HT-29 (cell line): Measurements from ENCODE around the gene LNPK. TPM values are rescaled to one million over a fixed set of nuclear protein-coding genes. Genes with fewer than 3 reads are reported as not detected.
"Not testable (repeated sequence)": the region's sequence is repeated elsewhere in the genome, so short reads cannot be mapped to it uniquely, and the experiment has no call there.

ENCODE experiments used
- DNase-seq: peaks from one replicate; pipeline ENCODE4 v3.0.0-alpha.2; 2015; ENCODE audit warnings: low spot score
- total RNA-seq: library from RNA; depleted of rRNA; stranded (reverse); fragments of >200 nt; shearing (Covaris generic); gene quantifications from 2 replicates; pipeline ENCODE4 v1.2.3, GENCODE V29; 2014

LNPK gene
- total RNA-seq, 1 experiment from 2014 or later, result 14.6 TPM

GRCh38 chr2:175973373-175973772 is 28.7 kb downstream of the LNPK start:
- DNase-seq, result no peak

GRCh38 chr2:175966839-175967238 is 35.2 kb downstream of the LNPK start:
- no peak for DNase-seq

- no peak for DNase-seq
Observed at GRCh38 chr2:175965773-175966172, 36.3 kb downstream of the LNPK start.

GRCh38 chr2:175964195-175964594 is 37.9 kb downstream of the LNPK start:
- DNase-seq, result peak; percentile 41

- DNase-seq, result not testable (repeated sequence)
Observed at GRCh38 chr2:175963171-175963570, 38.9 kb downstream of the LNPK start.

- no peak for DNase-seq
Observed at GRCh38 chr2:175957845-175958244, 44.2 kb downstream of the LNPK start.

GRCh38 chr2:175955136-175955535 is 46.9 kb downstream of the LNPK start:
- DNase-seq, result no peak

GRCh38 chr2:175950512-175950911 is 51.6 kb downstream of the LNPK start:
- DNase-seq, result no peak

- DNase-seq, result no peak
Observed at GRCh38 chr2:175948191-175948590, 53.9 kb downstream of the LNPK start.

- no peak for DNase-seq
Observed at GRCh38 chr2:175947073-175947472, 55.0 kb downstream of the LNPK start.

GRCh38 chr2:175941699-175942098 is 60.4 kb downstream of the LNPK start:
- DNase-seq, result no peak

- no peak for DNase-seq
Observed at GRCh38 chr2:175937216-175937615, 64.9 kb downstream of the LNPK start.

GRCh38 chr2:175935289-175936181 is 66.5 kb downstream of the LNPK start:
- no peak for DNase-seq

GRCh38 chr2:175932675-175933074 is 69.4 kb downstream of the LNPK start:
- no peak for DNase-seq

- DNase-seq, result no peak
Observed at GRCh38 chr2:175931805-175932204, 70.3 kb downstream of the LNPK start.

GRCh38 chr2:175930504-175930903 is 71.6 kb downstream of the LNPK start:
- peak; percentile 49 for DNase-seq

GRCh38 chr2:175929850-175930249 is 72.2 kb downstream of the LNPK start:
- peak; percentile 28 for DNase-seq

GRCh38 chr2:175926272-175926671 is 75.8 kb downstream of the LNPK start:
- no peak for DNase-seq

GRCh38 chr2:175922160-175922559 is 79.9 kb downstream of the LNPK start:
- no peak for DNase-seq

GRCh38 chr2:175918935-175919334 is 83.1 kb downstream of the LNPK start:
- DNase-seq, result no peak

- DNase-seq, result no peak
Observed at GRCh38 chr2:175914846-175915245, 87.2 kb downstream of the LNPK start.

- not testable (repeated sequence) for DNase-seq
Observed at GRCh38 chr2:175913849-175914743, 88.0 kb downstream of the LNPK start.
